Coronary artery (tissue), 2 donors: ENCODE results near the gene PINLYP.

Experiments used
- DNase-seq: peaks from one replicate; pipeline ENCODE4 v3.0.0-alpha.2; 2017; ENCODE audit warnings: low spot score
- H3K27ac ChIP-seq, 2 donors: fragments of 200-600 bp; sonication (generic); one replicate each; pipeline ENCODE4 v1.5.1; 2016 to 2019
- H3K4me3 ChIP-seq: fragments of 200-600 bp; sonication (generic); 2 replicates; pipeline ENCODE4 v1.5.1; 2016; ENCODE audit warnings: mild to moderate bottlenecking, moderate library complexity
- CTCF ChIP-seq: fragments of 200-600 bp; sonication (generic); IDR thresholded peaks from one replicate; pipeline ENCODE4 v1.5.1; 2019; ENCODE audit warnings: antibody characterized with exemption

PINLYP gene

DNA sequence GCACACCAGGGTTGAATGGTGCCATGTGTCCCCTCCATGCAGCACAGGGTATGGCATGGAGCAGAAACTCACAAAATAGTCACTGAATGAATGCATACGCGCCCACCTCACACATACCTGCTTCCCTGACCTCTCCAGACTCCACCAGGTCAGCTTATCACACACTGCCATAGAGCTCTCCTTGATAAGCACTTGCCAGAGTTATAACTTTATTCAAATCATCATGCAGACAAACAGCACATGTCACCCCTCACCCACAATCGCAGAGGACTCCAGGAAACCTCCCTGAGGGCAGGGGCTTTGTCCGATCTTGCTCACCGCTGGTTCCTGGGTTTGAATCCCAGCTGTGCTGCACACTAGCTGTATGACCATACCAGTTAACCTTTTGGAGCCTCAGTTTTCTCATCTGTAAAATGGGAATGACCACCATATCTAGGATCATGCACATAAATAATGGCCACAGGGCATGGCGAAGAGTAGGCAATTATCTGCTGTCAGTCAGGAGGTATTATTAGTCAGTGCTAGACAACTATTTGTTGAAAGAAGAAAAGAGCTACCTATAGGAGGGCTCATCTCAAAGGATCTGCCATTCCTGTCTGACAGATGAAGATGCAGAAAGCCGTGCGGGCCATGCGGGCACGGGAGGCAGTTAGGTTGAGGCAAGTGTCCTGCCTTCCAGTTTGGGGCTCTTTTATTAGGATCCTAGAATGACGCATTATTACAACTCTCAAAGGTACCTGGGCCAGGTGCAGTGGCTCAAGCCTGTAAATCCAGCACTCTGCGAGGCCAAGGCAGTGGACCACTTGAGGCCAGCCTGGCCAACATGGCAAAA is 14.2 kb upstream of the PINLYP start:
- no peak for DNase-seq
- H3K4me3 ChIP-seq = no peak overlapping the region
- no peak for TF ChIP-seq CTCF
- H3K27ac ChIP-seq = no peak overlapping the region

DNA sequence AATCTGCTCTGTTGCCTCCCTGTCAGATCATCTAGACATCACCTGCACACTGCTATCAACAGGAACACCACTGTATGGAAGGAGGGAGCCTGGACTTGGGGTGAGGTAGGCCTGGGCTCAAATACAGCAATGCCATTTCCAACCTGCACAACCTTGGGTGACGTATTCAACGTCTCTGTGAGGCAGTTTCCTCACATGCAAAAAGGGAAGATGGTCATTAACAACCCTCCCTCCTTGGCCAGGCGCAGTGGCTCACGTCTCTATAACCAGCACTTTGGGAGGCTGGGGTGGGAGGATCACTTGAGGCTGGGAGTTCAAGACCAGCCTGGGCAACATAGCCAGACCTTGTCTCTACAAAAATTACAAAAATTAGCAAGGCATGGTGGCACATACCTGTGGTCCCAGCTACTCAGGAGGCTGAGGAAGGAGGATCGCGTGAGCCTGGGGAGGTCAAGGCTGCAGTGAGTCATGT is 13.3 kb upstream of the PINLYP start:
- TF ChIP-seq CTCF = no peak
- Histone ChIP-seq H3K4me3 (no peak overlapping the region), H3K27ac (peak overlapping the region; percentile 77)
- DNase-seq = no peak

- no peak for DNase-seq
- H3K4me3 ChIP-seq = no peak overlapping the region
- H3K27ac ChIP-seq = peak overlapping the region; percentile 77
- no peak for TF ChIP-seq CTCF
These were observed 12.8 kb upstream of the PINLYP start for GRCh38 chr19:43562698-43563241.

- peak overlapping the region; percentile 77 for H3K27ac ChIP-seq
- no peak for DNase-seq
- H3K4me3 ChIP-seq = no peak overlapping the region
- no peak for TF ChIP-seq CTCF
These were observed 11.7 kb upstream of the PINLYP start for GRCh38 chr19:43563816-43564457.

DNA sequence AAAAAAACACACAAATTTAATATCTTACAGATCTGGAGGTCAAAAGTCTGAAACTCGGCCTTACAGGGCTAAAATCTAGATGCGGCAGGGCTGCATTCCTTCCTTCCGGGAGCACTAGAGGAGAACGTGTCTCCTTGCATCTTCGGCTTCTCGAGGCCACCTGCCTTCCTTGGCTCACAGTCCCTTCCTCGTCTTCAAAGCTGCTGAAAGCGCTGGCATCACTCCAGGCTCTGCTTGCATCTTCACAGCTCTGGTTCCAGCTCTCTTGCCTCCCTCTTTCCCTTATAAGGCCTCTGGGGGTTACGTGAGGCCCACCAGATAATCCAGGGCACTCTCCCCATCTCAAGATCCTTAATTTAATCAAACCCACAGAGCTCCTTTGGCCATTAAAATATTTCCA is 10.8 kb upstream of the PINLYP start:
- no peak for DNase-seq
- Histone ChIP-seq H3K27ac (no peak overlapping the region), H3K4me3 (no peak overlapping the region)
- TF ChIP-seq CTCF = no peak

DNA sequence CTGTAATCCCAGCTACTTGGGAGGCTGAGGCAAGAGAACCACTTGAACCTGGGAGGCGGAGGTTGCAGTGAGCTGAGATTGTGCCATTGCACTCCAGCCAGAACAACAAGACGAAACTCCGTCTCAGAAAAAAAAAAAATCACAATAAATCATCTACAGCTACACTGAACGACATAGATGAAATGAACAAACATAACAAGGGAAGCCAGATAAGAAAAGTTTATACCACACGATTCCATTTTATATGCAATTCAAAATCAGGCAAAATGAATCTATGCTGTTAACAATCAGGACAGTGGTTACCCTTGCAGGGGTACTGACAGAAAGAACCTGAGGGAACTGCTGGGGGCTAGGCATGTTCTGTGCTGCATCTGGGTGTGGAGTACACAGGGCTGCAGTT is 5.9 kb upstream of the PINLYP start:
- Histone ChIP-seq H3K27ac (no peak overlapping the region), H3K4me3 (no peak overlapping the region)
- TF ChIP-seq CTCF = no peak

More for the DNA sequence above, 5.9 kb upstream of the PINLYP start:
- no peak for DNase-seq
